ENCODE data around the gene ANKIB1.
A peak's percentile ranks its signal among the peaks of the same experiment; 100 is the strongest.

GRCh38 chr7:92447345-92448204, 201.8 kb downstream of the ANKIB1 start, which contains the start of gene GATAD1:
- TF ChIP-seq CTCF (conservative IDR thresholded peaks at IDR 0.05; ENCODE audit: low read length) (peak; percentile 87), EZH2phosphoT487 (IDR thresholded peaks at IDR 0.05; ENCODE audit: borderline replicate concordance) (no peak)

Data from Loucy (cell line).